Hematopoietic multipotent progenitor cell treated with erythropoietin and hydrocortisone succinate and interleukin-3 and kit ligand, for 8 days (in vitro differentiated cells): ENCODE data around the gene ACTRT3.
A peak's percentile ranks its signal among the peaks of the same experiment; 100 is the strongest.
"Not testable (repeated sequence)": the region's sequence is repeated elsewhere in the genome, so short reads cannot be mapped to it uniquely, and the experiment has no call there.

ENCODE experiments used
- DNase-seq: peaks from one replicate; pipeline ENCODE4 v3.0.0-alpha.2; 2015

ACTRT3 gene

DNA sequence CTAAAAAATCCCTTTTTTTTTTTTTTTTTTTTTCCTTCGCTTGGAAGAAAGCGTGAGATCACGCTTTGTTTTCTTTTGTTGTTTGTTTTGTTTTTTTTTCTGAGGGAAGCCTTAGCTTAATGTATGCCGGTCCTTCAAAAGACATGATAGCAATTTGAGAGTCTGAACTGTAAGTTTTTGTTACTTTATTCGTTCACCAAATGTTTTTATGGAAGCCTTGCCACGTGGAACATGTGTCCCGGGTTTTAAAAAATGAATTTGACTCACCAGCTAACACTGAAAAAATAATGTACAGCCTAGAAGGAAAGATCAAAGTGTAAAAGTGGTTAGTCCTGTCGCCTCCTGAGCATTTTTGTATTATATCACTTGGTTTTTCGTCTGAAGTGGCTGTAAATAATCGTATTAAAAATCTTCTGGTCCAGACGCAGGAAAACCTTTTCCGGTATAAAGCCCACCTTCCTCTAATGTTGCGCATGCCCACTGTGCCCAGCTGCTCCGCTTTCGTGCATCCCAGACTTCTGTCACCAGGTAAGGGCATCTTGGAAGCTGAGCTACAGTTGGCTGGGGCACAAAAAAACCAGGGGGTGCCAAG lies 3.0 kb upstream of the ACTRT3 start:
- DNase-seq, result peak; percentile 89

DNA sequence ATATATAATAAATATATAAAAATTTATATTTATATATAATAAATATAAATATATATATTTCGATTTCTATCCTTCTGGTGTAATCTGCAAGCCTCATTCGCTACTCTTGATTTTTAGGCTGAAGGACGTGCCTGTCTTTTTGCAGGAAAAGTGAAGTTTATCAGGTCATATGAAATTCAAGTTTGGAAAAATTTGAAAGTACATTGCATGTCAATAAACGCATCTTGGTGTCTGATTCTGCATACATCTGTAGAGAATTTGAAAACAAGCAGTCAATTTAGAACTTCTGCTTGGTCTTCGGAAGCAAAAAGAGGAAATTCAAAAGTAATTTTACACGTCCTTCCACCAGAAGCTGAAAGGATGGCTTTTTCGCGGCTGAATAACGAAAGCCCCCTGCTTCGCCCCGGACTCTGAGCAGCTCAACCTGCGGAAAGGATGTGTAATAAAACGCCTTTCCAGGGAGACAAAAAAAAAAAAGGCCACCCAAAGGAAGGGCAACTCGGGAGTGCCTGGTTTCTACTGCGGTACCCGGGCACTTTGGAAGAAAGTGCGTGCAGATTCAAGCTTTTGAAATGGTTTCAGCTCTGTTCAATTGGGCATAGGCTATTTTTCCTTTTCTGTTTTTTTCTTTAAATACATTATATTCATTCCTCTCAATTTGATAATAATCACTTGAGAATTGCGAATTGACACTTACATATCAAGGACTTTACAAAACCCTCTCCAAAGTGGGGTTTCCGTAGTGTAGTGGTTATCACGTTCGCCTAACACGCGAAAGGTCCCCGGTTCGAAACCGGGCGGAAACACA lies 2.3 kb upstream of the ACTRT3 start:
- peak; percentile 93 for DNase-seq

GRCh38 chr3:169764882-169765612 lies 4.3 kb downstream of the ACTRT3 start, which contains the start of gene TERC:
TSS of gene TERC (minus strand) at chr3:169765060.
- peak; percentile 93 for DNase-seq

DNA sequence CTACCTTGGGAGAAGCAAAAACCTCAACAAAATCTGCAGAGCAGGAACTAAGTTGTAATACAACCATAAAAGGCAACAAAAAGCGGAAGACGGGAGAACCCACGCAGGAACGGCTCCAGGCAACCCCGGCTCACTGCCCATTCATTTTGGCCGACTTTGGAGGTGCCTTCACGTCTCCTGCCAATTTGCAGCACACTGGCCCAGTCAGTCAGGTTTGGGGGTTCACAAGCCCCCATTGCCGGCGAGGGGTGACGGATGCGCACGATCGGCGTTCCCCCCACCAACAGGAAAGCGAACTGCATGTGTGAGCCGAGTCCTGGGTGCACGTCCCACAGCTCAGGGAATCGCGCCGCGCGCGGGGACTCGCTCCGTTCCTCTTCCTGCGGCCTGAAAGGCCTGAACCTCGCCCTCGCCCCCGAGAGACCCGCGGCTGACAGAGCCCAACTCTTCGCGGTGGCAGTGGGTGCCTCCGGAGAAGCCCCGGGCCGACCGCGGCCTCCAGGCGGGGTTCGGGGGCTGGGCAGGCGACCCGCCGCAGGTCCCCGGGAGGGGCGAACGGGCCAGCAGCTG lies 5.0 kb downstream of the ACTRT3 start:
- DNase-seq, result peak; percentile 67

GRCh38 chr3:169760479-169760878 lies 8.9 kb downstream of the ACTRT3 start:
- peak; percentile 41 for DNase-seq

DNA sequence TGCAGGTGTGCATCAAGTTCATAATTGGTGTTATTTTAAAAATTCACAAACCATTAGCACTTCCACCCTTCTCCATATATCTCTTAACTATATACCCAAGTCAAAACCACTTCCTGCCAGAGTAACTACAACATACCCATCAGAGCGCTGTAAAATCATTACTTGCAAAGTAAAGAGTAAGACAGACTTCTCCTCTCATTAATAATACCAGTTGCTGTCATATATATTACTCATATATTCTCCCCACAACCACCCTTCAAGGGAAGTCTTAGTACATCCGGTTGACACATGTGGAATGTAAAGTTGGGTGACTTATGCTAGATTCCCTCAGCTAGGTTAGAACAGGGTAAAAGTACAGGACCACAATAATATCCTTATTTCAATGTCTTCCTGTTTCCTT lies 10.1 kb downstream of the ACTRT3 start:
- peak; percentile 54 for DNase-seq

DNA sequence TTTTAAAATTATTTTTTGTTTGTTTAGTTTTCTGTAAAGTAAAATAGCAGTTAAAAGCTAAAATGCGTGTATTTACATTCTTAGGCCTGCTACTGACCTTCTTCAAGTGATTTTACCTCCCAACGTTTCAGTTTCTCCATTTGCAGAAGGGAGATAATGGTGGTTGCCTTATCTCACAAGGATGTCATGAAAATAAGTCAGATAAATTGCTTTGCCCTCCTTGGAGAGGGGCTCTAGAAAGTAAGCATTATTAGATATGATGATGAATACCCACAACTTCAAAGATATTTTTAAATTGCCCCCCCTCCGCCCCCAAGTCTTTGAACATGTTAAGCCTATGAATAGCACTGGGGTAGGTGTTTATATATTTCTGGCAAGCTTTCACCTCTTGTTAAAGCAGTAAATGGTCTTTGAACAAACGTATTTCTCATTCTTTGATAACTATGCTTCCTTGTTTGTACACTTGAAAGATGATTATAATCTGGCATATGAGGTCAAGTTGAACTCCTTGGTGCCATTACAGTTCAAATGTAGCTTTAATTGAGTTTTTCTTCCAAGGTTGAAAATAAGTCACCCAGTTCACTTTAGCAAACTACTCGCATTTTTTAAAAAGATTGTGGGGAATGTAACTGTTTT lies 10.9 kb downstream of the ACTRT3 start:
- peak; percentile 79 for DNase-seq

DNA sequence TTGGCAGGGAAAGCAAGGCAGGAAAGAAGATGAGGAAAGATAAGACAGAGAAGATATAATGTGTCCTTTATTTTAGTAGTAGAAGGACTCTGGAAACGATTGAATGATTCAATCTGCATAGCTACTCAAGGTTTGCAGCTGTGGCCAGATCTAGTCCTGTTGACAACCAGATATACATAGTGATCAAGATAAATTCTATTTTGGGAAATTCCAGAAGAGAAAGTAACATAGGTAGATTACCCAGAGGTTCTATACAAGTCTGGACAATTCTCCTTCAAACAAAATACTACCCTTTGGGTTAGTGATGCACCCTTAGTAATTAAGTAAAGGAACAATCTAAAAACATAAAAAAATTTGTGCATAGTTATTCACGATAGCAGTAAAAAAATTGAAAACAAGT lies 13.9 kb downstream of the ACTRT3 start:
- DNase-seq, result no peak

- no peak for DNase-seq
These were observed 14.7 kb downstream of the ACTRT3 start for GRCh38 chr3:169754711-169755110.

- DNase-seq, result no peak
These were observed 17.5 kb downstream of the ACTRT3 start for GRCh38 chr3:169751875-169752274.

DNA sequence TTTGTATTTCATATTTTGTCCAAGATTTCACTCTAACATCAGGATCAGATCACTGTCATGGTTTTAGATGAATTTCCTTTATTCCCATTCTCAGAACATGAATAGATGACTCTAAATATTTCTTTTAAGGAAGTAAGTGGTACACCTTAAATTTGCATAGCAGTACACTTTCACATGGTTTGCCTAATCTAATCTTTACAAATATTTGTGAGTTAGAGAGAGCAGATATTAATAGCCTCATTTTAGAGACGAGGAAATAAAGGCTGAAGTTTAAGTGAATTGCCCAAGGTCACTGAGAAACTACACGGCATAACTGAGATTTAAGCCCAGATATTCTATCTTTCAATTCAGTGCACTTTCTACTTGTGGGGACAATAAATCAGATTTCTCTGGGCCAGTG lies 18.7 kb downstream of the ACTRT3 start:
- DNase-seq, result no peak

- no peak for DNase-seq
These were observed 20.7 kb downstream of the ACTRT3 start for GRCh38 chr3:169748670-169749069.

DNA sequence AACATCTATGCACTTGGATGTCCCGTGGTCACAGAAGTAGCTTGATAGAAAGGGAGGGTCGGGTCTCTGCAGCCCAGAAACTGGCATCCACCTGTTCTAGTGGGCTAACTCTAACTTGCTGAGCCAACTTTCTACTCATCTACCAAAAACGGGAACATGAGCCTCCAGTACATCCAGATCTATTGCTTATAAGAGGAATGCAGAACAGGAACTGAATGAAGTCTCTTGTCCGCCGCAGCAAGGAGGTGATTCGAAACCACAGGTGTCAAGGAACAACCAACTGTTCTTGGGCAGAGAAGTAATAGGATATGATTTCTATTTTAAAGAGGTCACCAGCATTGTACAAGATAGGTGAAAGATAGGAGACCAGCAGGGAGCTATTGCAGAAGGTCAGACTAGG lies 22.4 kb downstream of the ACTRT3 start:
- no peak for DNase-seq

DNA sequence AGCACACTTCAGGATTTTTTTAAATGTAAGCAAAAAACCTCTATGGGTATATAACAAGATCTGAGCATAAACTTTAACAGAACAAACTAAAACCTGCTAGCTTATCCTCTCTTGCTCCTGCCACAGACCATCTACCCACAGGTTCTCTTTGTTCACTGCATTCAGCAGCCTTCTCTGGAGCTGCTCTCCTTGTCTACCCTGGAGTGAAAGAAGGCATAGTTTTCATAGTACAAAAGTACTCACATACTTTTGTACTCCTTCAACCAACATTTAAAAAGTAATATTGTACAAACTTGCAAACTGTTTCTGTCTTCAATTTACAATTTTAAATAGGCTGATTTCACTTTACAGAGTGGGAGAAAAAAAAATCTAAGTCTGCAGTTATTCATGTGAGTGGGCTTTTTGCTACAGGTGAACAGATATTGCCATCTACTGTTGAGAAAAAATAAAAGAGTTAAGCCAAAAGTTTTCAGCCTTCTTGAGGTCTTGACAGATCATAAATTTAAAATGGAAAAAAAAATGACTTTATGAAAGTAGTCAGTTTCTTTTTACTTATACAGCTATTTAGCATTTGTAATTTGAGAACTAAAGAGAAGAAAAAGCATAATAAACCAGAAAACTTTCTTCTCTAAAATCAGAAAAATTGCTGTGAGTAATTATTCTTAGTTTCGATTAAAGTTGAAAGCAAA lies 24.9 kb downstream of the ACTRT3 start:
- DNase-seq, result peak; percentile 34

DNA sequence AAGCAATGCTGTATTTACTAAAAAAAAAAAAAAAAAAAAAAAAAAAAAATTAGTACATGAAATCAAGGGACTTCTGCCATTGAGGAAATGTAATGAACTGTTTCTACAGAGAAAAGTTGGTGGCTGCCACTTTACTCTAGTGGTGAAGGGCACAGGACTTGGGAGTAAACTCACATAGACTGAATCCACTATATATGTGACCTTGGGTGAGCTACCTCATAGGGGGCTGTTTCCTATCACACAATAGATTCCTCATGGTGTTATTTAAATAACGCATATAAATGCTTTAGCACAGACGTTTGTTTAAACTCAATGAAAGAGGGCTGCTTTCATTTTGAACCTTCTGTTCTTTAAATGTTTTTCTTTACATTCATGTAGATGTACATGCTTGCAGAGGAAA lies 30.3 kb downstream of the ACTRT3 start:
- DNase-seq, result no peak

- not testable (repeated sequence) for DNase-seq
These were observed 37.5 kb downstream of the ACTRT3 start for GRCh38 chr3:169731857-169732256.

DNA sequence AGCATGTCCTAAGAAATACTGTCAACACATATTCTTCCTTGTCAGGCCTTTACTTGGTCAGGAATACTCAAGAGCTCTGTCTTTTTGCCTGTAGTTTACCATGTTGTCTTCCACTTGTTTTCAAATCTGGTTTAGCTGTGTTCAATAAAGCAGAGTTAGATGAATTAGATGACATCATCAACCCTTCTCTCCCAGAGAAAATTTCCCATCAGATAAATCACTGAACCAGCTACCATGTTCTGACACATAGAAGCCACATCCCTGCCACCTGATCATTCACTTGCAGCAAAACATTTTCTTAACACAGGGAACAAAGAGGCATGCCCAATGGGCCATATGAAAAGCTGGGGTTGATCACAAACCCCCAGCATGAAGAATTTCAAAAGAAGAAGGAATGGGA lies 46.6 kb downstream of the ACTRT3 start:
- no peak for DNase-seq

DNA sequence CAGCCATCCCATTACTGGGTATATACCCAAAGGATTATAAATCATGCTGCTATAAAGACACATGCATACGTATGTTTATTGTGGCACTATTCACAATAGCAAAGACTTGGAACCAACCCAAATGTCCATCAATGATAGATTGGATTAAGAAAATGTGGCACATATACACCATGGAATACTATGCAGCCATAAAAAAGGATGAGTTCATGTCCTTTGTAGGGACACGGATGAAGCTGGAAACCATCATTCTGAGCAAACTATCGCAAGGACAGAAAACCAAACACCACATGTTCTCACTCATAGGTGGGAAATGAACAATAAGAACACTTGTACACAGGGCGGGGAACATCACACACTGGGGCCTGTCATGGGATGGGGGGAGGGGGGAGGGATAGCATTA lies 50.9 kb downstream of the ACTRT3 start:
- DNase-seq, result not testable (repeated sequence)
